GM12875 (cell line): Measurements from ENCODE around the gene RAB7A.
A peak's percentile ranks its signal among the peaks of the same experiment; 100 is the strongest.

Source experiments
- H3K4me3 ChIP-seq: one replicate; pipeline ENCODE4 v1.5.1; 2011; ENCODE audit warnings: low read depth, low read length, control low read depth
- CTCF ChIP-seq: IDR thresholded peaks from 2 replicates; pipeline ENCODE4 v1.5.1; 2011; ENCODE audit warnings: low read depth, mild to moderate bottlenecking, control low read depth, inconsistent platforms, low read length, moderate library complexity, borderline replicate concordance; ENCODE audit not compliant: insufficient read depth

The RAB7A gene

GRCh38 chr3:128782282-128783146 is 56.5 kb downstream of the RAB7A start:
- no peak overlapping the region for H3K4me3 ChIP-seq
- TF ChIP-seq CTCF, result no peak

- TF ChIP-seq CTCF, result no peak
- no peak overlapping the region for H3K4me3 ChIP-seq
Observed at GRCh38 chr3:128783774-128784173, 57.8 kb downstream of the RAB7A start.

- no peak overlapping the region for H3K4me3 ChIP-seq
- peak; percentile 62; the same call in 1 of the 2 replicates for TF ChIP-seq CTCF
Observed at GRCh38 chr3:128784232-128784631, 58.2 kb downstream of the RAB7A start.

GRCh38 chr3:128784843-128785242 is 58.9 kb downstream of the RAB7A start:
- no peak overlapping the region for H3K4me3 ChIP-seq
- no peak for TF ChIP-seq CTCF

- no peak overlapping the region for H3K4me3 ChIP-seq
- no peak for TF ChIP-seq CTCF
Observed at GRCh38 chr3:128786434-128787020, 60.5 kb downstream of the RAB7A start.

- no peak overlapping the region for H3K4me3 ChIP-seq
- TF ChIP-seq CTCF, result peak; percentile 62
Observed at GRCh38 chr3:128787256-128788253, 61.6 kb downstream of the RAB7A start.
